ENCODE results near the gene CHIC2. TPM values are rescaled to one million over a fixed set of nuclear protein-coding genes. Genes with fewer than 3 reads are reported as not detected.

Gene CHIC2
- total and polyA plus RNA-seq, 8 donors, result 3.9 to 11.5 (median 7.0) TPM

- Histone ChIP-seq H3K27me3 (no peaks in the 10 kb centered on the region), H3K4me3 (no peak overlapping the region), H3K9me3 (no peaks in the 10 kb centered on the region), H3K4me1 (no peaks in the 10 kb centered on the region), H3K36me3 (no peaks in the 10 kb centered on the region), H3K27ac (no peak overlapping the region)
- ATAC-seq (no peak), DNase-seq (no peak), FAIRE-seq (peak; percentile 32)
- intact Hi-C loops (cut with DNase I), result no loop called here
- TF ChIP-seq CTCF (IDR thresholded peaks at IDR 0.05), result no peak
These were observed 12.3 kb upstream of the CHIC2 start for GRCh38 chr4:54076673-54077072.

- Histone ChIP-seq H3K27me3 (no peaks in the 10 kb centered on the region), H3K36me3 (no peaks in the 10 kb centered on the region), H3K9me3 (no peaks in the 10 kb centered on the region), H3K4me3 (no peak overlapping the region), H3K27ac (no peak overlapping the region), H3K4me1 (no peaks in the 10 kb centered on the region)
- intact Hi-C loops (cut with DNase I), result no loop called here
- DNase-seq (no peak), FAIRE-seq (no peak), ATAC-seq (no peak)
- no peak for TF ChIP-seq CTCF (IDR thresholded peaks at IDR 0.05)
These were observed 10.0 kb upstream of the CHIC2 start for GRCh38 chr4:54074381-54074780.

- no peak for DNase-seq
- no peak overlapping the region for H3K27ac ChIP-seq
- WGBS, 2 donors, result 89 to 94% methylated on average over 2 of the region's 2 CpGs
- TF ChIP-seq CTCF (IDR thresholded peaks at IDR 0.05), result no peak
- intact Hi-C loops (cut with DNase I), result no loop called here
- H3K4me3 ChIP-seq, result no peak overlapping the region
- H3K36me3 ChIP-seq, result no peaks in the 10 kb centered on the region
- H3K9me3 ChIP-seq, result no peaks in the 10 kb centered on the region
- H3K4me1 ChIP-seq, result no peaks in the 10 kb centered on the region
- H3K27me3 ChIP-seq, result no peaks in the 10 kb centered on the region
- ATAC-seq, result no peak
- no peak for FAIRE-seq
These were observed 9.0 kb upstream of the CHIC2 start for GRCh38 chr4:54073271-54073880.

GRCh38 chr4:54067166-54067565 is 2.8 kb upstream of the CHIC2 start:
- intact Hi-C loops (cut with DNase I), result no loop called here
- DNase-seq, result peak in 3 of 6 donors; percentile 15 to 30 (median 22)
- peaks cover 5 to 14% (median 9%) of the 10 kb centered on the region in 3 donors for H3K4me1 ChIP-seq
- no peak for FAIRE-seq
- no peaks in the 10 kb centered on the region for H3K9me3 ChIP-seq
- TF ChIP-seq CTCF (IDR thresholded peaks at IDR 0.05), result no peak
- H3K27ac ChIP-seq, result peak overlapping the region in 1 of 4 donors; percentile 50
- WGBS, 2 donors, result 49 to 58% methylated on average over 5 of the region's 5 CpGs
- peak in 1 of 4 donors; percentile 2 for ATAC-seq
- no peaks in the 10 kb centered on the region for H3K27me3 ChIP-seq
- H3K36me3 ChIP-seq, result no peaks in the 10 kb centered on the region
- no peak overlapping the region for H3K4me3 ChIP-seq

- H3K9me3 ChIP-seq, result no peaks in the 10 kb centered on the region
- intact Hi-C loops (cut with DNase I), result no loop called here
- no peaks in the 10 kb centered on the region for H3K27me3 ChIP-seq
- no peak overlapping the region for H3K4me3 ChIP-seq
- H3K4me1 ChIP-seq, result peaks cover 5 to 18% (median 12%) of the 10 kb centered on the region in 3 donors
- peak overlapping the region in 2 of 4 donors; percentile 27 to 50 for H3K27ac ChIP-seq
- FAIRE-seq (no peak), DNase-seq (no peak), ATAC-seq (no peak)
- 34% methylated on average over 2 of the region's 2 CpGs for WGBS, 2 donors
- TF ChIP-seq CTCF (IDR thresholded peaks at IDR 0.05), result no peak
- H3K36me3 ChIP-seq, result no peaks in the 10 kb centered on the region
These were observed 2.3 kb upstream of the CHIC2 start for GRCh38 chr4:54066718-54067129.

Data from pancreas (tissue), 10 donors.